Spleen (tissue), 13 donors: Measurements from ENCODE around the gene CTAGE8. TPM values are rescaled to one million over a fixed set of nuclear protein-coding genes. Genes with fewer than 3 reads are reported as not detected.
"Not testable (repeated sequence)": the region's sequence is repeated elsewhere in the genome, so short reads cannot be mapped to it uniquely, and the experiment has no call there.

ENCODE experiments used
- DNase-seq: peaks from one replicate; pipeline ENCODE4 v3.0.0-alpha.2; 2020
- H3K27ac ChIP-seq, 8 donors: fragments of 200-600 bp; sonication (generic) in 7 of 8; 1 replicate in 4 of 8; 2 replicates in 4 of 8; pipeline versions ENCODE4 v1.5.0 to v1.8.0; 2016 to 2021; ENCODE audit warnings: inconsistent platforms in 4 of 8, mild to moderate bottlenecking in 4 of 8, moderate library complexity in 1 of 8
- H3K27me3 ChIP-seq, 7 donors: fragments of 200-600 bp; sonication (generic) in 6 of 7; replicated peaks in 1 of 7; 1 replicate in 4 of 7; 2 replicates in 3 of 7; pipeline versions ENCODE4 v1.5.0 to v1.8.0; 2016 to 2021; ENCODE audit warnings: inconsistent platforms in 3 of 7, mild to moderate bottlenecking in 1 of 7
- H3K36me3 ChIP-seq, 6 donors: fragments of 200-600 bp; sonication (generic) in 5 of 6; 1 replicate in 4 of 6; 2 replicates in 2 of 6; pipeline versions ENCODE4 v1.5.0 to v1.8.0; 2016 to 2021; ENCODE audit warnings: inconsistent platforms in 2 of 6
- H3K4me1 ChIP-seq, 6 donors: fragments of 200-600 bp; sonication (generic) in 5 of 6; 1 replicate in 3 of 6; 2 replicates in 3 of 6; pipeline versions ENCODE4 v1.5.0 to v1.8.0; 2016 to 2021; ENCODE audit warnings: inconsistent platforms in 3 of 6
- H3K4me3 ChIP-seq, 8 donors: fragments of 200-600 bp; sonication (generic) in 7 of 8; 1 replicate in 4 of 8; 2 replicates in 4 of 8; pipeline versions ENCODE4 v1.5.0 to v1.8.0; 2016 to 2021; ENCODE audit warnings: inconsistent platforms in 4 of 8, mild to moderate bottlenecking in 4 of 8, moderate library complexity in 2 of 8
- H3K9me3 ChIP-seq, 8 donors: fragments of 200-600 bp; sonication (generic) in 7 of 8; 1 replicate in 4 of 8; 2 replicates in 4 of 8; pipeline versions ENCODE4 v1.5.0 to v1.8.0; 2016 to 2021; ENCODE audit warnings: inconsistent platforms in 4 of 8
- WGBS, 5 donors: extraction: QIAGEN DNeasy Blood & Tissue Kit in 3 of 5; methylation state at CpG; one replicate each; pipeline versions ENCODE4 v1.1.5 to v1.1.7; 2013 to 2018; 5-methylcytosine and 5-hydroxymethylcytosine counted together
- intact Hi-C: fragments of 100-400 bp; cut with DNase I; formaldehyde crosslinking; loops from one replicate; pipeline ENCODE4 v1.15.0; 2023; ENCODE audit warnings: low total_unique reads
- long read RNA-seq, 2 donors: transcript quantifications; one replicate each; lab custom pipeline, GENCODE V29; 2026
- polyA plus RNA-seq, 3 donors: library from polyadenylated mRNA; stranded (reverse); fragments of 200-250 nt; gene quantifications; one replicate each; pipeline ENCODE4 v1.2.1, GENCODE V29; 2013
- total RNA-seq, 7 donors: library from RNA; depleted of rRNA in 3 of 7; stranded (reverse); fragments of >200 nt in 3 of 7; fragmentation: NEBNext Ultra II Directional in 4 of 7; extraction: Animal tissue kit (Norgen Biotek cat#: 25700) in 4 of 7; gene quantifications; one replicate each; pipeline versions ENCODE4 v1.1.0 to v1.2.1, GENCODE V29; 2016 to 2021
- donor health status: healthy with polysubstance abuse.
- donor health status: DM: no; HTN: no; CAD: no; lungs with moderate emphysema.
- donor health status: DM: no; HTN: no; CAD: no.
- donor health status: Bipolar disorder and iron deficiency.
- donor health status: healthy.
- donor health status: DM: no; HTN: no; CAD: no.
- donor health status: DM: yes; HTN: yes; CAD: no.

CTAGE8 gene
- 1 to 10 TPM in 5 of 7 donors, under 1 TPM in 2; 0.66 to 2.7 (median 1.5) TPM for total RNA-seq
- polyA plus RNA-seq: under 1 TPM in 2 of 3 donors, not detected in 1; 0.46 to 0.61 TPM
- long read RNA-seq, donor 1: 0 reads
- long read RNA-seq, donor 2: 0 reads

GRCh38 chr7:144269188-144269587 lies at the start of gene CTAGE8:
Gene CTAGE8 (minus strand): TSS chr7:144269288. CDS start chr7:144269250, 38 bp downstream.
- H3K4me1 ChIP-seq: not testable (repeated sequence)

GRCh38 chr7:144317537-144317936 lies 48.4 kb upstream of the CTAGE8 start:
- H3K4me3 ChIP-seq, H3K4me1 ChIP-seq, intact Hi-C loops, H3K27me3 ChIP-seq, H3K9me3 ChIP-seq, H3K36me3 ChIP-seq, H3K27ac ChIP-seq, DNase-seq: not testable (repeated sequence)
- 91% methylated on average over 1 of the region's 1 CpG; no CpG with 5 or more reads in 4 of the 5 donors for WGBS, 5 donors

More at GRCh38 chr7:144269188-144269587, at the start of gene CTAGE8:
- intact Hi-C loops, H3K27ac ChIP-seq, H3K4me3 ChIP-seq, H3K27me3 ChIP-seq, DNase-seq, H3K36me3 ChIP-seq, H3K9me3 ChIP-seq: not testable (repeated sequence)
- 97% methylated on average over 2 of the region's 19 CpGs; no CpG with 5 or more reads in 4 of the 5 donors for WGBS, 5 donors

GRCh38 chr7:144311872-144312469 lies 42.9 kb upstream of the CTAGE8 start, which contains the start of gene OR2A1:
Gene OR2A1 (plus strand): TSS chr7:144312419. CDS start chr7:144318125, 5,706 bp downstream.
- H3K4me1 ChIP-seq, H3K27me3 ChIP-seq, H3K27ac ChIP-seq, intact Hi-C loops, H3K9me3 ChIP-seq, DNase-seq, H3K4me3 ChIP-seq, H3K36me3 ChIP-seq: not testable (repeated sequence)
- 81 to 90% methylated on average over 2 of the region's 2 CpGs; no CpG with 5 or more reads in 3 of the 5 donors for WGBS, 5 donors

GRCh38 chr7:144311218-144311617 lies 42.1 kb upstream of the CTAGE8 start:
- H3K9me3 ChIP-seq, H3K27me3 ChIP-seq, H3K36me3 ChIP-seq, H3K4me1 ChIP-seq, intact Hi-C loops, H3K4me3 ChIP-seq, H3K27ac ChIP-seq, DNase-seq: not testable (repeated sequence)
- WGBS, 5 donors: 100% methylated on average over 1 of the region's 2 CpGs; no CpG with 5 or more reads in 3 of the 5 donors

- no CpG with 5 or more reads among the region's 2 CpGs for WGBS, 5 donors
- H3K4me1 ChIP-seq, H3K27me3 ChIP-seq, intact Hi-C loops, H3K9me3 ChIP-seq, H3K36me3 ChIP-seq, DNase-seq, H3K27ac ChIP-seq, H3K4me3 ChIP-seq: not testable (repeated sequence)
Measured at GRCh38 chr7:144309702-144310101, 40.6 kb upstream of the CTAGE8 start.

GRCh38 chr7:144305156-144305555 lies 36.1 kb upstream of the CTAGE8 start:
- H3K4me1 ChIP-seq, DNase-seq, H3K27me3 ChIP-seq, H3K9me3 ChIP-seq, H3K4me3 ChIP-seq, H3K36me3 ChIP-seq, intact Hi-C loops, H3K27ac ChIP-seq: not testable (repeated sequence)
- WGBS, 5 donors: no CpG with 5 or more reads among the region's 2 CpGs

GRCh38 chr7:144303607-144304006 lies 34.5 kb upstream of the CTAGE8 start:
- H3K9me3 ChIP-seq, intact Hi-C loops, H3K4me1 ChIP-seq, DNase-seq, H3K27ac ChIP-seq, H3K36me3 ChIP-seq, H3K27me3 ChIP-seq, H3K4me3 ChIP-seq: not testable (repeated sequence)
- no CpG with 5 or more reads among the region's 5 CpGs for WGBS, 5 donors

GRCh38 chr7:144302578-144303303 lies 33.7 kb upstream of the CTAGE8 start:
- intact Hi-C loops, H3K9me3 ChIP-seq, DNase-seq, H3K4me3 ChIP-seq, H3K27ac ChIP-seq, H3K4me1 ChIP-seq, H3K36me3 ChIP-seq, H3K27me3 ChIP-seq: not testable (repeated sequence)
- no CpG with 5 or more reads among the region's 1 CpG for WGBS, 5 donors

- H3K36me3 ChIP-seq, H3K27me3 ChIP-seq, H3K9me3 ChIP-seq, H3K27ac ChIP-seq, H3K4me1 ChIP-seq, DNase-seq, intact Hi-C loops: not testable (repeated sequence)
- H3K4me3 ChIP-seq: peak overlapping the region in 1 of 8 donors; percentile 45
- no CpG with 5 or more reads among the region's 60 CpGs for WGBS, 5 donors
Measured at GRCh38 chr7:144293794-144294499, 24.9 kb upstream of the CTAGE8 start.

- 92 to 98% (median 95%) methylated on average over 2 to 4 of the region's 14 CpGs for WGBS, 5 donors
- H3K9me3 ChIP-seq, intact Hi-C loops, H3K27me3 ChIP-seq, H3K27ac ChIP-seq, H3K36me3 ChIP-seq, H3K4me3 ChIP-seq, H3K4me1 ChIP-seq: not testable (repeated sequence)
- DNase-seq: peak; percentile 14
Measured at GRCh38 chr7:144292384-144293161, 23.5 kb upstream of the CTAGE8 start.
